ENCODE data around the gene TFF3. TPM values are rescaled to one million over a fixed set of nuclear protein-coding genes. Genes with fewer than 3 reads are reported as not detected.
"Not testable (repeated sequence)": the region's sequence is repeated elsewhere in the genome, so short reads cannot be mapped to it uniquely, and the experiment has no call there.

TFF3 gene
- total and polyA plus RNA-seq, 7 donors: 0.92 to 3.3 (median 2.1) TPM

DNA sequence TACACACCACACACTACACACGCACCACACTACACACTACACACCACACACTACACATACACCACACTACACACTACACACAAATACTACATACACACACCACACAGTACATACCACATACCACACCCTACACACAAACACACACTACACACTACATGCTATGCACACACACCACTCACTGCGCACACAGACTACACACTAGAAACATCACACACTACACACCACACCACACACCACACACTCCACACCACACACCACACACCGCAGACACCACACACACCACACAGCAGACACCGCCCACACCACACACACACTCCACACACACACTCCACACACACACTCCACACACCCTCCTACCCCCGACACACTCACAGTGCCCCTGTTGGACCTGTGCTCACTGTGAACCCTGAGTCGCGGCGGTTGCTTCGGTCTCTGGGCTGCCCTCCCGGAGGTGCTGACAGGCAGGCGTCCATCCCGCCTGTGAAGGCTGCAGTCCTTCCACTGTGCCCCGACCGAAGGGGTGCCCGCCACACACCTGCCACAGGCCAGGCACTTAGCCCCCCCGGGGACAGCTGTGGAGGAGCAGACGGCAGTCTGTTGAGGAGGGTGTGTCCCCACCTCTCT, 21.4 kb downstream of the TFF3 start:
- DNase-seq (no peak), ATAC-seq (no peak)
- Histone ChIP-seq H3K4me1 (no peaks in the 10 kb centered on the region), H3K4me3 (no peak overlapping the region), H3K36me3 (ENCODE audit: insufficient read depth in 1 of 2, low read depth in 1 of 2) (peaks cover 0 to 77% of the 10 kb centered on the region in 2 donors), H3K9me3 (no peaks in the 10 kb centered on the region), H3K27me3 (ENCODE audit: insufficient read depth in 3 of 3, low read length in 2 of 3) (peaks cover 0 to 2% (median 0%) of the 10 kb centered on the region in 3 donors), H3K27ac (no peak overlapping the region)
- WGBS, 3 donors: 82 to 86% (median 84%) methylated on average over 16 to 17 of the region's 17 CpGs
- TF ChIP-seq, protein P1, sequence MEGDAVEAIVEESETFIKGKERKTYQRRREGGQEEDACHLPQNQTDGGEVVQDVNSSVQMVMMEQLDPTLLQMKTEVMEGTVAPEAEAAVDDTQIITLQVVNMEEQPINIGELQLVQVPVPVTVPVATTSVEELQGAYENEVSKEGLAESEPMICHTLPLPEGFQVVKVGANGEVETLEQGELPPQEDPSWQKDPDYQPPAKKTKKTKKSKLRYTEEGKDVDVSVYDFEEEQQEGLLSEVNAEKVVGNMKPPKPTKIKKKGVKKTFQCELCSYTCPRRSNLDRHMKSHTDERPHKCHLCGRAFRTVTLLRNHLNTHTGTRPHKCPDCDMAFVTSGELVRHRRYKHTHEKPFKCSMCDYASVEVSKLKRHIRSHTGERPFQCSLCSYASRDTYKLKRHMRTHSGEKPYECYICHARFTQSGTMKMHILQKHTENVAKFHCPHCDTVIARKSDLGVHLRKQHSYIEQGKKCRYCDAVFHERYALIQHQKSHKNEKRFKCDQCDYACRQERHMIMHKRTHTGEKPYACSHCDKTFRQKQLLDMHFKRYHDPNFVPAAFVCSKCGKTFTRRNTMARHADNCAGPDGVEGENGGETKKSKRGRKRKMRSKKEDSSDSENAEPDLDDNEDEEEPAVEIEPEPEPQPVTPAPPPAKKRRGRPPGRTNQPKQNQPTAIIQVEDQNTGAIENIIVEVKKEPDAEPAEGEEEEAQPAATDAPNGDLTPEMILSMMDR (IDR thresholded peaks at IDR 0.05): no peak
- intact Hi-C loops (cut with DNase I): no loop called here

DNA sequence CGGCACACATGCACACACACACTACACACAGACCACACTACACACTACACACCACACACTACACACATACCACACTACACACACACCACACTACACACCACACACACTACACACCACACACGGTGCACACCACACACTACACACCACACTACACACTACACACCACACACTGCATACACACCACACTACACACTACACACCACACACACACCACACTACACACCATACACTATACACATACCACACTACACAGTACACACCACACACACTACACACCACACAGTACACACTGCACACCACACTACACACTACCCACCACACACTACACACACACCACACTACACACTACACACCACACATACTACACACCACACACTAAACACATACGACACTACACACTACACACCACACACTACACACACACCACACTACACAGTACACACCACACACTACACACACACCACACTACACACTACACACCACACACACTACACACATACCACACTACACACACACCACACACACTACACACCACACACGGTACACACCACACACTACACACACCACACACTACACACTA, 22.6 kb downstream of the TFF3 start:
- not testable (repeated sequence) for H3K4me1 ChIP-seq
- peak in 1 of 2 donors; percentile 12 for DNase-seq
- H3K36me3 ChIP-seq (ENCODE audit: insufficient read depth in 1 of 2, low read depth in 1 of 2): peaks cover 0 to 81% of the 10 kb centered on the region in 2 donors

DNA sequence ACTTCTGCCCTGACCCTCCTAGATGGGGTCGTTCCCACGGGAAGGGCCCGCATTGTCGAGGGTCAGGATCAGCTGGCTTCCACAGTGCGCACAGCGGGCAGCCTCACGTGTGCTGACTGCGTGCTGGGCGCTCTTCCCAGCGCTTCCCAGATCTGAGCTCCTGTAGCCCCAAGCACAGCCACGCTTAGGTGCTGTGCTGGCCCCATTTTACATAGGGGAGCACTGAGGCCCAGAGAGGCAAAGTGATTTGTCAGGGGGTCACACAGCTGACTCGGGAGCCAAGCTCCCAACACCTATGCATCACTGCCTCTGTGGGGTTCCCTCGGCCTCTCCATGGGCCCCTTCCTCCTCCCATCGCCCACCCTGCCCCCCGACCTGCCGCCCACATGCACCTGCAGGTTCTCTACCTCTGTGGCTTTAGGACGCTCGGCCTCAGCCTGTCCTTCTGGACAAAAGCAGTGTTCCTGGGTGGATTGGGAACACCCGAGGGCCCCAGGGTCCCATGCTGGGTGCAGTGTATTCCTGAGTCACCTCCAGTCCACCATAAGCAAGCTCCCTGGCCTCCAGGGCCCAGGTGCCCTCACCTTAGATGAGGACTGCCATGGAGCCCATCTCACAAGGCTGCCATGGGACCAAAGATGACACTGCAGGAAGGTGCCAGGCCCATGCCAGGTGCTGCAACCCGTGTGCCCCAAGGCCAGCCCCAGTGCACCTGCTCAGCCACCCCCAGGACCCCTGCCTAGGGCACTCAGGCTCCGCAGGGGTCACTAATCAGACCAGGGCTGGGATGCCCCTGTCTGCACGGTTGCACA, 23.3 kb downstream of the TFF3 start:
- WGBS, 3 donors: 89 to 91% (median 91%) methylated on average over 21 to 22 of the region's 22 CpGs
- DNase-seq (peak in 1 of 2 donors; percentile 46), ATAC-seq (peak in 1 of 4 donors; percentile 11)
- TF ChIP-seq, protein P1 (IDR thresholded peaks at IDR 0.05): no peak
- intact Hi-C loops (cut with DNase I): no loop called here
- Histone ChIP-seq H3K4me3 (no peak overlapping the region), H3K27ac (no peak overlapping the region), H3K36me3 (ENCODE audit: insufficient read depth in 1 of 2, low read depth in 1 of 2) (peaks cover 0 to 81% of the 10 kb centered on the region in 2 donors), H3K27me3 (ENCODE audit: insufficient read depth in 3 of 3, low read length in 2 of 3) (peaks cover 0 to 2% (median 0%) of the 10 kb centered on the region in 3 donors), H3K4me1 (no peaks in the 10 kb centered on the region), H3K9me3 (no peaks in the 10 kb centered on the region)

More for the DNA sequence above, 22.6 kb downstream of the TFF3 start:
- H3K27ac ChIP-seq; H3K27me3 ChIP-seq (ENCODE audit: insufficient read depth in 3 of 3, low read length in 2 of 3); ATAC-seq; H3K9me3 ChIP-seq; H3K4me3 ChIP-seq; intact Hi-C loops (cut with DNase I): not testable (repeated sequence)
- WGBS, 3 donors: 86 to 93% (median 91%) methylated on average over 4 of the region's 4 CpGs

DNA sequence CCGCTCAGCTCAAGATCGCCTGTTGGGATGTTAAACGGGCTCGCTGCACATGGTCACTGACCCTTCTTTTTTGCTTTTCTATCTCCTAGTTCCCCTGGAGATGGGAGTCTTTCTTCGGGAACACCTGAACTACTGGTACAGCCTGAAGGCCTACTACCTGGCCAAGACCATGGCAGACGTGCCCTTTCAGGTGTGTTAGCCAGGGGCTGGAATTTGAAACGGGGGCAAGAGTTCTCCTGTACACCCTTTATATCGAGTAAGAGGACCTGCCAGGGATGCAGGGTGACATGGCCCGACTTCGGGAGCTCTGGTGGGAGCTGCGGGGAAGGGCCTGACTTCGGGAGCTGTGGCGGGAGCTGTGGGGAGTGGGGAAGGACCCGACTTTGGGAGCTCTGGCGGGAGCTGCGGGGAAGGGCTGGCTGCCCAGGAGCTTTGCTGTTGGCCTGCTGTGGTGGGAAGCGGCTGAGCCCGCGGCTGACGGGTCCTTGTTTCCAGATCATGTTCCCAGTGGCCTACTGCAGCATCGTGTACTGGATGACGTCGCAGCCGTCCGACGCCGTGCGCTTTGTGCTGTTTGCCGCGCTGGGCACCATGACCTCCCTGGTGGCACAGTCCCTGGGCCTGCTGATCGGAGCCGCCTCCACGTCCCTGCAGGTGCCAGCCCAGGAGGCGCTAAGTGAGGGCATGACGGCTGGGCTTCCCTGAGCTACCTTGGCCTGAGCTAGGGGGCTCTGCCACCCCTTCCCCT, 24.0 kb downstream of the TFF3 start:
- no peak overlapping the region for H3K4me3 ChIP-seq

More for the DNA sequence above, 24.0 kb downstream of the TFF3 start:
- no peaks in the 10 kb centered on the region for H3K4me1 ChIP-seq
- H3K36me3 ChIP-seq (ENCODE audit: insufficient read depth in 1 of 2, low read depth in 1 of 2): peaks cover 0 to 81% of the 10 kb centered on the region in 2 donors
- DNase-seq (no peak), ATAC-seq (peak in 1 of 4 donors; percentile 30)
- TF ChIP-seq, protein P1 (IDR thresholded peaks at IDR 0.05): no peak
- no peaks in the 10 kb centered on the region for H3K9me3 ChIP-seq
- H3K27me3 ChIP-seq (ENCODE audit: insufficient read depth in 3 of 3, low read length in 2 of 3): peaks cover 0 to 2% (median 0%) of the 10 kb centered on the region in 3 donors
- intact Hi-C loops (cut with DNase I): no loop called here
- H3K27ac ChIP-seq: no peak overlapping the region
- 79 to 85% (median 81%) methylated on average over 32 to 35 of the region's 35 CpGs for WGBS, 3 donors
